WTC11 (cell line): ENCODE data around the gene TAAR2.

Experiments
- FOXK1 ChIP-seq: sonication (generic); formaldehyde crosslinking; IDR thresholded peaks from 2 replicates; pipeline ENCODE4 v1.8.0; 2022; ENCODE audit warnings: mild to moderate bottlenecking, moderate library complexity, missing genetic modification reagents
- KAT7 ChIP-seq: sonication (generic); formaldehyde crosslinking; IDR thresholded peaks from 2 replicates; pipeline ENCODE4 v1.8.1; 2023; ENCODE audit warnings: missing genetic modification reagents, mild to moderate bottlenecking, borderline replicate concordance
- TF ChIP-seq, protein P1 (sequence below): fragments of 200-600 bp; IDR thresholded peaks from 2 replicates; pipeline ENCODE4 v1.8.0; 2022; ENCODE audit warnings: antibody characterized with exemption
- TF ChIP-seq, protein P2 (sequence below): sonication (generic); formaldehyde crosslinking; IDR thresholded peaks from 2 replicates; pipeline ENCODE4 v1.8.1; 2023; ENCODE audit warnings: mild to moderate bottlenecking, missing genetic modification reagents, moderate library complexity

DNA sequence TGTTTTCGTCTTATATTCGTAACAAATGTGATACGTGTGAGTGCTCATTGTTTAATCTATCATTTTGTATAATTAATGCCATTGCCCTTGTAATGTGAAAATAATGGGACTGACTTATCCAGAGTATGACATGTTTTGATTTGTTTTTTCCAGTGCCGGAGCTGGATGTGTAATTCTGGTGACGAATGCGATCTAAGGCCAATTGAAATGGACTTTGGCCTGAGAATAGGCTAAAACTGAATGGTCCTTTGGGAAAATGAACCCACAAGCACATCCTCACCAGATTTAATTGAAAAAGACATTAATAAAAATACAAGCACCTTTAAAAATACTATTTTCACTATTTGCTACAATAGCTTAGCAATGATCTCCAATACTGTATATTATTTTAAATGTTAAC lies 27.9 kb downstream of the TAAR2 start:
- TF ChIP-seq, protein P1, sequence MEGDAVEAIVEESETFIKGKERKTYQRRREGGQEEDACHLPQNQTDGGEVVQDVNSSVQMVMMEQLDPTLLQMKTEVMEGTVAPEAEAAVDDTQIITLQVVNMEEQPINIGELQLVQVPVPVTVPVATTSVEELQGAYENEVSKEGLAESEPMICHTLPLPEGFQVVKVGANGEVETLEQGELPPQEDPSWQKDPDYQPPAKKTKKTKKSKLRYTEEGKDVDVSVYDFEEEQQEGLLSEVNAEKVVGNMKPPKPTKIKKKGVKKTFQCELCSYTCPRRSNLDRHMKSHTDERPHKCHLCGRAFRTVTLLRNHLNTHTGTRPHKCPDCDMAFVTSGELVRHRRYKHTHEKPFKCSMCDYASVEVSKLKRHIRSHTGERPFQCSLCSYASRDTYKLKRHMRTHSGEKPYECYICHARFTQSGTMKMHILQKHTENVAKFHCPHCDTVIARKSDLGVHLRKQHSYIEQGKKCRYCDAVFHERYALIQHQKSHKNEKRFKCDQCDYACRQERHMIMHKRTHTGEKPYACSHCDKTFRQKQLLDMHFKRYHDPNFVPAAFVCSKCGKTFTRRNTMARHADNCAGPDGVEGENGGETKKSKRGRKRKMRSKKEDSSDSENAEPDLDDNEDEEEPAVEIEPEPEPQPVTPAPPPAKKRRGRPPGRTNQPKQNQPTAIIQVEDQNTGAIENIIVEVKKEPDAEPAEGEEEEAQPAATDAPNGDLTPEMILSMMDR, result no peak
- TF ChIP-seq, protein P2, sequence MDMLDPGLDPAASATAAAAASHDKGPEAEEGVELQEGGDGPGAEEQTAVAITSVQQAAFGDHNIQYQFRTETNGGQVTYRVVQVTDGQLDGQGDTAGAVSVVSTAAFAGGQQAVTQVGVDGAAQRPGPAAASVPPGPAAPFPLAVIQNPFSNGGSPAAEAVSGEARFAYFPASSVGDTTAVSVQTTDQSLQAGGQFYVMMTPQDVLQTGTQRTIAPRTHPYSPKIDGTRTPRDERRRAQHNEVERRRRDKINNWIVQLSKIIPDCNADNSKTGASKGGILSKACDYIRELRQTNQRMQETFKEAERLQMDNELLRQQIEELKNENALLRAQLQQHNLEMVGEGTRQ, result no peak
- no peak for TF ChIP-seq KAT7 (CRISPR knock-in tag)
- no peak for TF ChIP-seq FOXK1
